RWPE2 (cell line): ENCODE data around the gene GET4.

Source experiments
- ATAC-seq: fragments of 200-7000 bp; cut with Tn5 transposase; 3 replicates; pipeline ENCODE4 v1.9.1; 2021; ENCODE audit warnings: low read depth
- DNase-seq: peaks from one replicate; pipeline ENCODE4 v3.0.0-alpha.2; 2020; ENCODE audit warnings: low spot score
- H3K27ac ChIP-seq: fragments of 450-650 bp; 2 replicates; pipeline ENCODE4 v1.5.1; 2017; ENCODE audit warnings: mild to moderate bottlenecking; ENCODE audit not compliant: poor library complexity, severe bottlenecking
- H3K27me3 ChIP-seq: fragments of 250-450 bp; sonication (Bioruptor Pico); 2 replicates; pipeline ENCODE4 v1.5.1; 2021; ENCODE audit warnings: mild to moderate bottlenecking, moderate library complexity; ENCODE audit not compliant: insufficient read depth, poor library complexity, severe bottlenecking
- H3K36me3 ChIP-seq: fragments of 250-450 bp; sonication (Bioruptor Pico); 2 replicates; pipeline ENCODE4 v1.5.1; 2020; ENCODE audit warnings: low read depth, mild to moderate bottlenecking, moderate library complexity
- H3K4me1 ChIP-seq: fragments of 250-450 bp; sonication (Bioruptor Pico); 2 replicates; pipeline ENCODE4 v1.5.1; 2021; ENCODE audit warnings: mild to moderate bottlenecking, moderate library complexity; ENCODE audit not compliant: insufficient read depth, poor library complexity, severe bottlenecking
- H3K4me3 ChIP-seq: fragments of 250-450 bp; sonication (Bioruptor Pico); 2 replicates; pipeline ENCODE4 v1.5.1; 2021; ENCODE audit warnings: mild to moderate bottlenecking, moderate library complexity; ENCODE audit not compliant: severe bottlenecking
- H3K9me3 ChIP-seq: fragments of 250-450 bp; sonication (Bioruptor Pico); 2 replicates; pipeline ENCODE4 v1.5.1; 2021; ENCODE audit warnings: mild to moderate bottlenecking, moderate library complexity; ENCODE audit not compliant: severe bottlenecking
- TF ChIP-seq, protein P1 (sequence below): fragments of 450-650 bp; IDR thresholded peaks from one replicate; pipeline ENCODE4 v1.5.1; 2017; ENCODE audit warnings: mild to moderate bottlenecking, moderate library complexity; ENCODE audit not compliant: poor library complexity, severe bottlenecking

Gene GET4

DNA sequence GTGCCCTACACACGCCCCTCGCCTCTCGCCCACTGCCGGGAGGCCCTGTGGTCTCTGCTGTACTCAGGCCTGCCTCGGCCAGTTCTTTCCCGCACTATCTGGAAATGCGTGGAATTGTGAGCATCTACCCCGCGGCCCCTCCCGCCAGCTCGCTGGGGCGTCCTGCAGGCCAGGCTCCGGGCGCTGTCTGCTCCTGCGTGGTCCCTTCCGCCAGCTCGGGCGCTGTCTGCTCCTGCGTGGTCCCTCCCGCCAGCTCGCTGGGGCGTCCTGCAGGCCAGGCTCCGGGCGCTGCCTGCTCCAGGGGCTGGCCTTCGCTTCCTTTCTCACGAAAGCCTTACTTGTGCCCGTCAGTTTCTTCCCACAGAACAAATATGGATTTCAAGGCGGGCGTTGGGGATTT lies 14.9 kb downstream of the GET4 start:
- Histone ChIP-seq H3K4me1 (no peaks in the 10 kb centered on the region), H3K27ac (no peak overlapping the region), H3K36me3 (peaks cover 60% of the 10 kb centered on the region), H3K4me3 (no peak overlapping the region), H3K9me3 (no peaks in the 10 kb centered on the region), H3K27me3 (no peaks in the 10 kb centered on the region)
- ATAC-seq (no peak), DNase-seq (peak; percentile 47)
- TF ChIP-seq, protein P1, sequence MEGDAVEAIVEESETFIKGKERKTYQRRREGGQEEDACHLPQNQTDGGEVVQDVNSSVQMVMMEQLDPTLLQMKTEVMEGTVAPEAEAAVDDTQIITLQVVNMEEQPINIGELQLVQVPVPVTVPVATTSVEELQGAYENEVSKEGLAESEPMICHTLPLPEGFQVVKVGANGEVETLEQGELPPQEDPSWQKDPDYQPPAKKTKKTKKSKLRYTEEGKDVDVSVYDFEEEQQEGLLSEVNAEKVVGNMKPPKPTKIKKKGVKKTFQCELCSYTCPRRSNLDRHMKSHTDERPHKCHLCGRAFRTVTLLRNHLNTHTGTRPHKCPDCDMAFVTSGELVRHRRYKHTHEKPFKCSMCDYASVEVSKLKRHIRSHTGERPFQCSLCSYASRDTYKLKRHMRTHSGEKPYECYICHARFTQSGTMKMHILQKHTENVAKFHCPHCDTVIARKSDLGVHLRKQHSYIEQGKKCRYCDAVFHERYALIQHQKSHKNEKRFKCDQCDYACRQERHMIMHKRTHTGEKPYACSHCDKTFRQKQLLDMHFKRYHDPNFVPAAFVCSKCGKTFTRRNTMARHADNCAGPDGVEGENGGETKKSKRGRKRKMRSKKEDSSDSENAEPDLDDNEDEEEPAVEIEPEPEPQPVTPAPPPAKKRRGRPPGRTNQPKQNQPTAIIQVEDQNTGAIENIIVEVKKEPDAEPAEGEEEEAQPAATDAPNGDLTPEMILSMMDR = no peak

DNA sequence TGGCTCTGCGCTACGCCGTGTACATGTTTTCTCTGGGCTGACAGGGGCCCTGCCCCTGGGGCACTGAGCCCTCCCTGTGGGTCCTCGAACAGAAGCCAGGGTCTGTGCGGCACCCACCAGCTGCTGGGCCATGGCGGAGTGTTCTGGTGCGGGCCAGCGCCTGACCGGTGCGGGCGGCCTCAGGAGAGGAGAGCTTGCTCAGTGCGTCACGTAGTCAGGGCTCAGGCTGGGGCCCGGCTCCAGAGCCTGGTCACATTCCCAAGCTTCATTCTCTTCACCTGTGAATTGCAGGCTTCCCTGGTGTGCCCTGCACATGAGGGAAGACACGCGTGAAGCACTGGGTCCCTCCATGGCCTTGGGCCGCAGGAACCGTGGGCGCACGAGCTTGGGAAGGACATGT lies 15.5 kb downstream of the GET4 start:
- Histone ChIP-seq H3K9me3 (no peaks in the 10 kb centered on the region), H3K27me3 (no peaks in the 10 kb centered on the region), H3K36me3 (peaks cover 60% of the 10 kb centered on the region), H3K4me3 (no peak overlapping the region), H3K4me1 (no peaks in the 10 kb centered on the region), H3K27ac (no peak overlapping the region)
- TF ChIP-seq, protein P1 = no peak
- DNase-seq = peak; percentile 50
- ATAC-seq = no peak

DNA sequence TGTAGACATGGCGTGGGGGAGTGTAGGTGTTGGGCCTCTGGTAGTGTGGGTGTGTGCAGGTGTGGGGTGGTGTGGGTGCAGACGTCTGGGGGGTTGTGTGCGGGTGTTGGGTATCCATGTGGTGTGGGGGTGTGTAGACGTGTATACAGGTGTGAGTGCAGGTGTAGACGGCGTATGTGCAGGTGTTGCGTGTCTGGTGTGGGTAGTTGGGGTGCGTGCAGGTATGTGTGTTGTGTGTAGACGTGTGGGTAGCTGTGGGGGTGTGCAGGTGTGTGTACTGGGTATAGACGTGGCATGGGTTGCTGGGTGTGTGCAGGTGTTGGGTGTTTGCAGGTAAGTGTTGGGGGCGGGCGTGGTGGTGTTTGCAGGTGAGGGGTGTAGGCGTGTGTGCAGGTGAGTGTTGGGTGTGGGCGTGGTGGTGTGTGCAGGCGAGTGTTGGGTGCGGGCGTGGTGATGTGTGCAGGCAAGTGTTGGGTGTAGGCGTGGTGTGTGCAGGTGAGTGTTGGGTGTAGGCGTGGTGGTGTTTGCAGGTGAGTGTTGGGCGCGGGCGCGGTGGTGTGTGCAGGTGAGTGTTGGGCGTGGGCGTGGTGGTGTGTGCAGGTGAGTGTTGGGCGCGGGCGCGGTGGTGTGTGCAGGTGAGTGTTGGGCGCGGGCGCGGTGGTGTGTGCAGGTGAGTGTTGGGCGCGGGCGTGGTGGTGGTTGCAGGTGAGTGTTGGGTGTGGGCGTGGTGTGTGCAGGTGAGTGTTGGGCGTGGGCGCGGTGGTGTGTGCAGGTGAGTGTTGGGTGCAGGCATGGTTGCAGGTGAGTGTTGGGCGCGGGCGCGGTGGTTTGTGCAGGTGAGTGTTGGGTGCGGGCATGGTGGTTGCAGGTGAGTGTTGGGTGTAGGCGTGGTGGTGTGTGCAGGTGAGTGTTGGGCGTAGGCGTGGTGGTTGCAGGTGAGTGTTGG lies 16.6 kb downstream of the GET4 start:
- peak; percentile 63 for DNase-seq
- Histone ChIP-seq H3K4me3 (no peak overlapping the region), H3K4me1 (no peaks in the 10 kb centered on the region), H3K27me3 (no peaks in the 10 kb centered on the region), H3K36me3 (peaks cover 52% of the 10 kb centered on the region), H3K9me3 (no peaks in the 10 kb centered on the region), H3K27ac (no peak overlapping the region)
- ATAC-seq = no peak
- TF ChIP-seq, protein P1 = no peak

DNA sequence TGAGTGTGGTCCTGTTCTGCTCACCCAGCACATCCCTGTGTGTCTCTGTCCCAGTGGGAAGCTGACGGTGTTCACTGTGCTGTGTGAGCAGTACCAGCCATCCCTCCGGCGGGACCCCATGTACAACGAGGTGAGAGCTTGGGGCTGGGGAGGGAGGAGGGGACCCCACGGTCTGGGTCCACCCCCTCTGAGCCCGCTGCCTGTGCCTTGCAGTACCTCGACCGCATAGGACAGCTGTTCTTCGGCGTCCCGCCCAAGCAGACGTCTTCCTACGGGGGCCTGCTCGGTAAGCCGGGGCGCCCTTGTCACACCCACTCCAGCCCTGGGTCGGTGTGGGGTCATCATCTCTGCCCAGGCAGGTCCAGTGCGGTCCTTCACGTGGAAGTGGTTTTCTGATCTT lies 17.3 kb downstream of the GET4 start:
- Histone ChIP-seq H3K27ac (no peak overlapping the region), H3K9me3 (no peaks in the 10 kb centered on the region), H3K4me3 (no peak overlapping the region), H3K36me3 (peaks cover 52% of the 10 kb centered on the region), H3K27me3 (no peaks in the 10 kb centered on the region), H3K4me1 (no peaks in the 10 kb centered on the region)
- ATAC-seq = no peak
- DNase-seq = peak; percentile 67
- TF ChIP-seq, protein P1 = no peak
